Sigmoid colon (tissue), 7 donors: ENCODE data around the gene CTSA. TPM values are rescaled to one million over a fixed set of nuclear protein-coding genes. Genes with fewer than 3 reads are reported as not detected.

Experiments used
- DNase-seq: peaks from one replicate; pipeline ENCODE4 v3.0.0-alpha.2; 2019
- H3K27ac ChIP-seq, 4 donors: fragments of 200-600 bp; sonication (generic); one replicate each; pipeline ENCODE4 v1.5.1; 2016 to 2019; ENCODE audit warnings: mild to moderate bottlenecking in 1 of 4
- H3K27me3 ChIP-seq, 3 donors: fragments of 200-600 bp; sonication (generic); one replicate each; pipeline ENCODE4 v1.5.1; 2019; ENCODE audit warnings: mild to moderate bottlenecking in 1 of 3
- H3K36me3 ChIP-seq, 4 donors: fragments of 200-600 bp; sonication (generic); one replicate each; pipeline ENCODE4 v1.5.1; 2016 to 2019
- H3K4me1 ChIP-seq, 4 donors: fragments of 200-600 bp; sonication (generic); one replicate each; pipeline ENCODE4 v1.5.1; 2017 to 2019
- H3K4me3 ChIP-seq, 4 donors: fragments of 200-600 bp; sonication (generic); one replicate each; pipeline ENCODE4 v1.5.1; 2017 to 2019; ENCODE audit warnings: mild to moderate bottlenecking in 2 of 4, moderate library complexity in 1 of 4
- H3K9me3 ChIP-seq, 4 donors: fragments of 200-600 bp in 3 of 4; sonication (generic) in 3 of 4; one replicate each; pipeline versions ENCODE4 v1.5.1 to v1.6.1; 2013 to 2019
- CTCF ChIP-seq, 4 experiments: fragments of 450-650 bp in 3 of 4; fragments of 200-600 bp in 1 of 4; IDR thresholded peaks; one replicate each; pipeline ENCODE4 v1.5.1; 2016 to 2019; ENCODE audit warnings: antibody characterized with exemption in 4 of 4, mild to moderate bottlenecking in 3 of 4, moderate library complexity in 2 of 4
- EP300 ChIP-seq, 4 donors: sonication (generic); formaldehyde crosslinking; IDR thresholded peaks; one replicate each; pipeline ENCODE4 v1.6.1; 2017; ENCODE audit warnings: antibody characterized with exemption in 4 of 4
- POLR2A ChIP-seq, 2 donors: fragments of 450-650 bp; IDR thresholded peaks; one replicate each; pipeline ENCODE4 v1.6.1; 2016; ENCODE audit warnings: antibody characterized with exemption in 2 of 2, mild to moderate bottlenecking in 2 of 2, moderate library complexity in 2 of 2
- POLR2AphosphoS5 ChIP-seq, 4 donors: sonication (generic); formaldehyde crosslinking; IDR thresholded peaks; one replicate each; pipeline ENCODE4 v1.6.1; 2017; ENCODE audit warnings: antibody characterized with exemption in 4 of 4
- WGBS, 2 donors: extraction: QIAGEN DNeasy Blood & Tissue Kit; methylation state at CpG; one replicate each; pipeline ENCODE4 v1.1.7; 2013; 5-methylcytosine and 5-hydroxymethylcytosine counted together
- intact Hi-C: fragments of 100-400 bp; cut with DNase I; formaldehyde crosslinking; loops from one replicate; pipeline ENCODE4 v1.15.1; 2023
- polyA plus RNA-seq, 3 donors: library from polyadenylated mRNA; stranded (reverse); fragments of 200-250 nt; gene quantifications; one replicate each; pipeline ENCODE4 v1.2.3, GENCODE V29; 2013
- total RNA-seq, 4 donors: library from RNA; depleted of rRNA; stranded (reverse); fragments of >200 nt; gene quantifications; one replicate each; pipeline ENCODE4 v1.1.0, GENCODE V29; 2016
- donor health status: healthy with polysubstance abuse.
- donor health status: Bipolar disorder and iron deficiency.
- donor health status: healthy.

Gene CTSA
- total and polyA plus RNA-seq, 7 donors: 45.7 to 203 (median 64.9) TPM

DNA sequence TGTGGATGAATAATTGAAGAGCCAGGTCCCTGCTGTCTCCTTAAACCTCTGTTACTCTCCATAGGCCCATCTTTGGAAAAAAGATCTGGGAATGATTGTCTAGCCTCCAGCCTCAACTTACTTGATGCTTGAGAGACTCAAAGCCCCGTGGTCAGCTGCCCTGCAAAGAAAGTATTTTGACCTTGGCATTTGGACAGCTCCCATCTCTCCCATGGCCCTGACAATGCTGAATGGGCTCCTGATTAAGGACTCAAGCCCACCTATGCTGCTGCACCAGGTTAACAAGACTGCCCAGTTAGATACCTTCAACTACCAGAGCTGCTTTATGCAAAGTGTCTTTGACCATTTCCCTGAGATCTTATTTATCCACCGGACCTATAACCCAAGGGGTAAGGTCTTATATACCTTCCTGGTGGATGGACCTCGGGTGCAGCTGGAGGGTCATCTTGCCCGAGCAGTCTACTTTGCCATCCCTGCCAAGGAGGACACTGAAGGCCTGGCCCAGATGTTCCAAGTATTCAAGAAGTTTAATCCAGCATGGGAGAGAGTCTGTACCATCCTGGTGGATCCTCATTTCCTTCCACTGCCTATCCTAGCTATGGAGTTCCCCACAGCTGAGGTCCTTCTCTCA, 8.6 kb upstream of the CTSA start:
- H3K9me3 ChIP-seq: no peaks in the 10 kb centered on the region
- 76 to 84% methylated on average over 4 of the region's 4 CpGs for WGBS, 2 donors
- no peaks in the 10 kb centered on the region for H3K27me3 ChIP-seq
- no peak overlapping the region for H3K27ac ChIP-seq
- no peak for DNase-seq
- intact Hi-C loops: no loop called here
- no peak for TF ChIP-seq POLR2AphosphoS5 (IDR thresholded peaks at IDR 0.05)
- peaks cover 6 to 62% (median 16%) of the 10 kb centered on the region in 4 donors for H3K36me3 ChIP-seq
- H3K4me1 ChIP-seq: peaks cover 0 to 20% (median 12%) of the 10 kb centered on the region in 4 donors
- no peak overlapping the region for H3K4me3 ChIP-seq

DNA sequence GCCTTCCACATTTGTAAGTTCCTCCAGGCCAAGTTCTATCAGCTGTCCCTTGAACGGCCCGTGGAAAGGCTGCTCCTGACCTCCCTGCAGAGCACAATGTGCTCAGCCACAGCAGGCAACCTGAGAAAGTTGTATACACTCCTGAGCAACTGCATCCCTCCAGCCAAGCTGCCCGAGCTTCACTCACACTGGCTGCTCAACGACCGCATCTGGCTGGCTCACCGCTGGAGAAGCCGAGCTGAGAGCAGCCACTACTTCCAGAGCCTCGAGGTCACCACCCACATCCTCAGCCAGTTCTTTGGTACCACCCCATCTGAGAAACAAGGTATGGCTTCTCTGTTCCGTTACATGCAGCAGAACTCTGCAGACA, 8.1 kb upstream of the CTSA start:
- intact Hi-C loops: no loop called here
- H3K36me3 ChIP-seq: peaks cover 6 to 57% (median 14%) of the 10 kb centered on the region in 4 donors
- TF ChIP-seq POLR2A (IDR thresholded peaks at IDR 0.05) (no peak), CTCF (IDR thresholded peaks at IDR 0.05) (no peak), EP300 (IDR thresholded peaks at IDR 0.05) (no peak), POLR2AphosphoS5 (IDR thresholded peaks at IDR 0.05) (no peak)

GRCh38 chr20:45886590-45887345, 4.4 kb upstream of the CTSA start:
- TF ChIP-seq POLR2A (IDR thresholded peaks at IDR 0.05): no peak
- TF ChIP-seq CTCF (IDR thresholded peaks at IDR 0.05): no peak
- no peak for TF ChIP-seq POLR2AphosphoS5 (IDR thresholded peaks at IDR 0.05)
- no peak for TF ChIP-seq EP300 (IDR thresholded peaks at IDR 0.05)
- H3K4me3 ChIP-seq: no peak overlapping the region
- peaks cover 6 to 50% (median 12%) of the 10 kb centered on the region in 4 donors for H3K36me3 ChIP-seq
- H3K27ac ChIP-seq: no peak overlapping the region
- H3K4me1 ChIP-seq: peaks cover 0 to 33% (median 27%) of the 10 kb centered on the region in 4 donors
- intact Hi-C loops: no loop called here
- no peaks in the 10 kb centered on the region for H3K27me3 ChIP-seq
- H3K9me3 ChIP-seq: no peaks in the 10 kb centered on the region
- no peak for DNase-seq
- 93 to 94% methylated on average over 19 of the region's 19 CpGs for WGBS, 2 donors

More for the DNA sequence above, 8.1 kb upstream of the CTSA start:
- Histone ChIP-seq H3K4me1 (peaks cover 0 to 20% (median 12%) of the 10 kb centered on the region in 4 donors), H3K27ac (no peak overlapping the region), H3K4me3 (no peak overlapping the region), H3K9me3 (no peaks in the 10 kb centered on the region), H3K27me3 (no peaks in the 10 kb centered on the region)
- 82 to 89% methylated on average over 9 of the region's 9 CpGs for WGBS, 2 donors
- no peak for DNase-seq

DNA sequence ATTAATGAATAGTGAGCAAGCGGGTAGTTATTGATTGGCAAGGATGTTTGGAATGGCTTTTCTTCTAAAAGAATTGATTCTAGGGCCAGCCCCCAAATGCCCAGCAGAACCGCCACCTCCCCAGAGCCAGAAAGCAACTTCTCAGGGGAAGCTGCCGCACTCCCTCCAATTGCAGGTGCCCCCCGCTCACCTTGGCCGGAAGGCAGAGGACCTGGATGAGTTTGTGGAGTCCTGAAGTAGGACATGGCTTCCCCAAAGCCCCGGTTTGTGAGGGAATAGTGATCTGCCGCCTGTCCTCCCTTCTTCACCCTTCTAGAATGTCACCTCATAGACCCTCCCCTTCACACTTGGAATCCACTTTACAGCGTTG, 3.8 kb upstream of the CTSA start, which contains the start of gene SPATA25:
SPATA25 (minus strand) TSS at position 277 of the 370 bp plus-strand sequence; CDS start at position 245, 32 bp downstream.
- Histone ChIP-seq H3K27ac (no peak within 1 kb of the TSS), H3K27me3 (no peaks in the 10 kb centered on the region), H3K36me3 (peaks cover 6 to 51% (median 12%) of the 10 kb centered on the region in 4 donors), H3K4me3 (no peak within 1 kb of the TSS), H3K4me1 (peaks cover 0 to 34% (median 28%) of the 10 kb centered on the region in 4 donors), H3K9me3 (no peaks in the 10 kb centered on the region)
- TF ChIP-seq POLR2A (IDR thresholded peaks at IDR 0.05) (no peak), CTCF (IDR thresholded peaks at IDR 0.05) (no peak), POLR2AphosphoS5 (IDR thresholded peaks at IDR 0.05) (no peak), EP300 (IDR thresholded peaks at IDR 0.05) (no peak)
- no peak for DNase-seq
- intact Hi-C loops: no loop called here
- 92 to 94% methylated on average over 8 of the region's 8 CpGs for WGBS, 2 donors

GRCh38 chr20:45888681-45889080, 2.5 kb upstream of the CTSA start:
- TF ChIP-seq POLR2A (IDR thresholded peaks at IDR 0.05) (no peak), CTCF (IDR thresholded peaks at IDR 0.05) (no peak), POLR2AphosphoS5 (IDR thresholded peaks at IDR 0.05) (no peak), EP300 (IDR thresholded peaks at IDR 0.05) (no peak)
- peaks cover 0 to 45% (median 32%) of the 10 kb centered on the region in 4 donors for H3K4me1 ChIP-seq
- H3K27ac ChIP-seq: no peak overlapping the region
- H3K9me3 ChIP-seq: no peaks in the 10 kb centered on the region
- no peak for DNase-seq
- intact Hi-C loops: no loop called here
- WGBS, 2 donors: 90 to 96% methylated on average over 3 of the region's 3 CpGs
- H3K27me3 ChIP-seq: no peaks in the 10 kb centered on the region
- H3K36me3 ChIP-seq: peaks cover under 1 to 51% (median 2%) of the 10 kb centered on the region in 4 donors
- H3K4me3 ChIP-seq: no peak overlapping the region
